G401 (cell line): ENCODE data around the gene RNF208. TPM values are rescaled to one million over a fixed set of nuclear protein-coding genes. Genes with fewer than 3 reads are reported as not detected.
"Not testable (repeated sequence)": the region's sequence is repeated elsewhere in the genome, so short reads cannot be mapped to it uniquely, and the experiment has no call there.

Experiments used
- DNase-seq: peaks from one replicate; pipeline ENCODE4 v3.0.0-alpha.2; 2015; ENCODE audit warnings: low spot score
- in situ Hi-C: cut with HindIII; loops from 2 replicates; pipeline ENCODE4 v1.10.0; 2016; ENCODE audit warnings: low sequenced_read_pairs, mixed read lengths
- total RNA-seq: library from RNA; depleted of rRNA; stranded (reverse); fragments of >200 nt; shearing (Covaris generic); gene quantifications from 2 replicates; pipeline ENCODE4 v1.2.3, GENCODE V29; 2014; rRNA removed

Gene RNF208, protein sequence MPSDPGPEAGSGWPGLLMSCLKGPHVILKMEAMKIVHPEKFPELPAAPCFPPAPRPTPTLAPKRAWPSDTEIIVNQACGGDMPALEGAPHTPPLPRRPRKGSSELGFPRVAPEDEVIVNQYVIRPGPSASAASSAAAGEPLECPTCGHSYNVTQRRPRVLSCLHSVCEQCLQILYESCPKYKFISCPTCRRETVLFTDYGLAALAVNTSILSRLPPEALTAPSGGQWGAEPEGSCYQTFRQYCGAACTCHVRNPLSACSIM
- not detected in 2 replicates for total RNA-seq

DNA sequence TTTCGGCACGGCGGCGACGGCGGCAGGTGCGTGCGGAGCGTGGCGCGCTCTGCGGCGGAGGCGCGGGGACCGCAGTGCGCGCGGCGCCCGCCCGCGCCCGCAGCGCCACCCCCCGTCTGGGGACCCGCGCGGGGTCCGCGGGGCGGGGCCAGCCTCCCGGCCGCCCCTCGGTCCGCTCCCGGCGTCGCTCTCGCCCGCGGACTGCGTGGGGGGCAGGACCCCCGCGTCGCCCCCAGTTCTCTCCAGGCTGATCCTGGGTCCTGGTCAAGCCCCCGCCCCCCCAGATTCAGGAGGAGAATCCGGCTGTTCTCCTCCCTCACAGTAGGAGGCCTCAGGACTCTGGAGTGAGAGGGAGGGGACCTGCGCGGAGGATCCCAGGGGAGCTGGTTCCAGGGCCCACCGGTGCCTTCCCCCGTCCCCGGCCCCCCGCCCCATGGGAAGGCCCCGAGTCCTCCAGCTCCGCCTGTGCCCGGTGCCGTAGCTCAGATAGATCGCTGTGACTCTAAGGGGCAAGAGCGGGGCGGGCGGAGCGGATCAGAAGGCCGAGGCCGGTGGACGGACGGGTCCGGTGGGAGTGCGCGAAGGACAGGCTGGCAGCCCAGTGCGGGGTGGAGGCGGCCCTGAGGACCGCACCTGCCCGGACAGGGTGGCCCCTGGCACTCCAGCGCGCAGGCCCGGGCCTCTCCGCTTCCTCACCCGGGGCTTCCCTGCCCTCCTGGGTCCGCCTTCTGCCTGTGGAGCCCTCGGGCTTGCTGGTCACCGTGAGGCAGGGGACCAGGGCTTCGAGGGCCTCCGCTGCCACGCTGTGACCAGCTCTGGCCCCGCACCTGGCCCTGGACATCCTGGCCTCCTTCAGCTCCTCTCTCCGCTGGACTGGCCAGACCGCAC, at the start of gene RNF208:
TSS of gene RNF208 (minus strand) at position 51 of the 888 bp plus-strand sequence. CDS start 1,028 bp downstream, outside the sequence.
- in situ Hi-C loops = no loop called here
- DNase-seq = no peak

DNA sequence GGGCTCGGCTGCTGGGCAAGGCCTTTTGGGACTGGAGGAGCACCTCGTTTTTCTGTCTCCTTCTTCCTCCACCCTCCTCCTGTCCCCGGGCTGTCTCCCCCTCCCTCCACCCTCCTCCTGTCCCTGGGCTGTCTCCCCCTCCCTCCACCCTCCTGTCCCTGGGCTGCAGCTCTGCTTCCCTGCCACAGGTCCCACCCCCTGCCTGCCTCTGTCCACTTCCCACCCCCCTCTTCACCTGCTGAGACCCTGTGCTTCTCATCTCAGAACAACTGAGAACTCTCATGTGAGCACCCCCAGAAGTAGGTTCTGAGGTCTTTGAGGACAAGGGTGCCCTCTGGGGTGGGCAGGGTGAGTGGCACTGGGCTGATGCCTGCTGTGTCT, 49.6 kb upstream of the RNF208 start:
- in situ Hi-C loops = no loop called here
- no peak for DNase-seq

DNA sequence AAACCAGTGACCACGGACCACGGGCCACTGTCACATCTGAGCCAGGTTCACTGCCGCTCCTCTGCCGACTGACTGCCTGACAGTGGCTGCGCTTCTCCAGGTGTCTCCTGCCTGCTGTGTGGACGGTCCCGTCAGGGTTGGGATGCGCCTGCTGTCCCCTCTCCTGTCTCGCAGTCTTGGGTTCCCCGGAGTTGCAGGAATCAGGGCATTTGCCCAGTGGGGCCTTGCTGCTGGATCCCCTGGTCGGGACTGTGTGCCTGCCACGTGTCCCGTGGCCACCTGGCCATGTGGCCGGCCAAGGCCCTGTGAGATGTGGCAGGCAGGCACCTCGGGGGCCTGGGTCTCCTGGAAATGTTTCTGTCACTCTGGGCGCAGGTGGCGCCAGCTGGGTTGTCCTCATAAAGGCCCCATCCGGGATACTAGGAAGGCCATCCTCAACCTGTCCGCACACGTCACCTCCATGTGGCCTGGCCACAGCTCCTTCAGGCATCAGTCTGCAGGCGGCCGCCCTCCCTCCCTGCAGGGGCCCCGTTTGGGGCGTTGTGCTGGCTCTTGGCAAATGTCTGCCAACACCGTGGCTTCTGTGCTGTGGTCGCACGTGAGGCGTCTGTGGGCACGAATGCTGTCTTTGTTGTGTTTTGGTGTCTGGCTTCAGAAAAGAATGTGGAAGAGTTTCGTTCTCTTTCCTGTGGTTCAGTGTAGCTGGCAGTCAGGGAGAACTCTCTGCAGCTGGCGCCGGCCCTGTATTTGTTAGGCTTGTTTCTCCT, 49.1 kb upstream of the RNF208 start:
- in situ Hi-C loops = no loop called here
- no peak for DNase-seq

DNA sequence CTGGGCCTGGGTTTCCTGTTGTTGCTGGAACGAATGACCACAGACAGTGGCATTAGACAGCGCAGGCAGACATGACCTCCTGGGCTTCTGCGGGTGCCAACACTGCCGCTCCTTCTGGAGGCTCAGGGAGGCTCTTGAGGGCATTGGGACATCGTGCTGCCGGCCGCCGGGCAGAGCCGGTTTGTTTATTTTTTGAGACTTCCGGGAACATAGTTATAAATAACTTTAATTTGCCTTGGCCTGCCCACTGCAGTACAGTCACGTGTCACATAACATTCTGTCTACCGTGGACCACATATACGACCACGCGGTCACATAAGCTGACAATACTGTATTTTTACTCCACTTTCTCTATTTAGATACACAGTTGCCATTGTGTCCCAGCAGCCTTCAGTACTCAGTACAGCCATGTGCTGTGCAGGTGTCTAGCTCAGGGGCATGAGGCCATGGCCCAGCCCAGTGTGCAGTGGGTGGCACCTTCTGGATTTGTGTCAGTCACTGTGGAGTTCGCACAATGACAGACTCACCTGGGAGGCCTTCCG, 47.3 kb upstream of the RNF208 start:
- in situ Hi-C loops = no loop called here

DNA sequence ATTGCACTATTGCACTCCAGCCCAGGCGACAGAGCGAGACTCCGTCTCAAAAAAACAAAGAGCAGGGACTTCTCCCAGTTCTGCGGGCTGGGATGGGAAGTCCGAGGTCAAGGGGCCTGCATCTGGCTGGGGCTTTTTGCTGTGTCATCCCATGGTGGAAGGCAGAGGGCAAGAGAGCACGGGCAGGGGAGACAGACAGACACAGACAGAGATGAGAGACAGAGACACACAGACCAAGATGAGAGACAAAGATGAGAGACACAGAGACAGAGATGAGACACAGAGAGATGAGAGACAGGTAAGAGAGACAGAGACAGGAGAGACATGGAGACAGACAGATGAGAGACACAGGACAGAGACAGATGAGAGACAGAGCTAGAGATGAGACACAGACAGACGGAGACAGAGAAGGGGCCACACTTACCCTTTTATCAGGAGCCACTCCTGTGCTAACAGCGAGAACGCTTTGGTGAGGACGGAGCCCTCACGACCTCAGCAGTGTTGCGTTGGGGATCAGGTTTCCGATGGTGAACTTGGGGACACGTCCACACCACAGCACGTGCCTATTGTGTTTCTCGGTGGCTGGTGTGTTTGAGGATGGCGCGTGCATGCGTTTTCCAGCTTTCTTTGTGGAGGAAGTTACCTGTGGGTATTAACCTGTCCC, 46.6 kb upstream of the RNF208 start:
- no peak for DNase-seq
- in situ Hi-C loops = no loop called here

More for the DNA sequence above, 47.3 kb upstream of the RNF208 start:
- DNase-seq = no peak

DNA sequence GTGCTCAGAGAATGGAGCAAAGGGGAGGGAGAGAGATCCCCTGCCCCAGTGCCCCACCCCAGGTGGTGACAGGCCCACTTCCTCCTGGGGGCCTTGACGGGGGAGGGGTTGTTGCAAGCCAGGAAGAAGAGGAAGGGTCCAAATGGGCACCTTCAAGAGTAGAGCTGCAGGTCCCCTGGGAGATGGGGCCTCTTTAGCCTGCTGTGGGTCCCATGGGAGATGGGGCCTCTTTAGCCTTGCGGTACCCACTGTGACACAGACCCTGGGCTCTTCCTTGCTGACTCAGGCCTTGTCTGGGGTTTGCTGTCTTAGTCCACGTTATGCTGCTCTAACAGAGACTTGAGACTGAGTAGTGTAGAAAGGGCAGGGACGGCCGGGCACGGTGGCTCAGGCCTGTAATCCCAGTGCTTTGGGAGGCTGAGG, 45.9 kb upstream of the RNF208 start:
- no peak for DNase-seq
- in situ Hi-C loops = no loop called here

DNA sequence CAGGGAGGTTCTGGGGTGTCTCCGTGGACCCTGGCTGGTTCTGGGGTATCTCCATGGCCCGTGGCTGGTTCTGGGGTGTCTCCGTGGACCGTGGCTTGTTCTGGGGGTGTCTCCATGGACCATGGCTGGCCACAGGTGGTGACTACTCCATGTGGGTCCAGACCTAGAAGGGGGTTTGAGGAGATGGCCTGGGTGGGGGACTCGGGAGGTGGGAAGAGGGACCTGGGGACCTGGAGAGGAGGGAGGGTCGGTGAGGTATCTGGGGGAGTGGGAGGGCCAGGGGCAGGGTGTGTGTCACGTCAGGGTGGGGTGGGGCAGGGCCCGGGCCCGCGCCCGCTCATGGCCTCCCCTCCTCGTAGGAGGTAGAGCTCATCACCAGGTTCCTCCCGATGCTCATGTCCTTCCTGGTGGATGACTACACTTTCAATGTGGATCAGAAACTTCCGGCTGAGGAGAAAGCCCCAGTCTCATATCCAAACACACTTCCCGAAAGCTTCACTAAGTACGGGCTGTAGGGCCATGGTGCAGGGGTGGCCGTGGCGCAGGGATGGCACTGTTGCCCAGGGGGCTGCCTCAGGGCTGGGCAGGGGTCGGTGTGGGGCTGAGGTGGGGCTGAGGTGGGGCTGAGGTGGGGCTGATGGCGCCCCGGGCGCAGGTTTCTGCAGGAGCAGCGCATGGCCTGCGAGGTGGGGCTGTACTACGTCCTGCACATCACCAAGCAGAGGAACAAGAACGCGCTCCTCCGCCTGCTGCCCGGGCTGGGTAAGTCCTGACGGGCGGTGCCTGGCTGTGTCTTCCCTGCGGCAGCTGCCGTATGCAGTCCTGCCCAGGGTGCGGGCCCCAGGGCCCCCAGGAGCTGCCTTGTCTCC, 44.8 kb upstream of the RNF208 start:
- in situ Hi-C loops = no loop called here
- no peak for DNase-seq

DNA sequence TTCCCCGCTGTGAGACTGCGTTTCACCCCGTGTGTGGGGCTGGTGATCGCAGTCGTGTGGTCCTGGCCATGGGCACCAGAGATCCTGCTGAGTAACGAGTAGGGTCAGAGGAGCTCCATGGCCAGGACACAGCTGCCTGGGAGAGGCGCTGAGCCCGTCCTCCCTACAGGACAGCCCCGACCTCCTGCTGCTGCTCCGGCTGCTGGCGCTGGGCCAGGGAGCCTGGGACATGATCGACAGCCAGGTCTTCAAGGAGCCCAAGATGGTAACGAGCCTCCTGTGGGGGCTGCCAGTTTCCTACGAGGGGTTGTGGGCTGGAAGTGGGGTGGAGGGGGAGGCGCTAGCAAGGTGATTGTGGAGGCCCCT, 44.1 kb upstream of the RNF208 start:
- DNase-seq = no peak
- in situ Hi-C loops = no loop called here

DNA sequence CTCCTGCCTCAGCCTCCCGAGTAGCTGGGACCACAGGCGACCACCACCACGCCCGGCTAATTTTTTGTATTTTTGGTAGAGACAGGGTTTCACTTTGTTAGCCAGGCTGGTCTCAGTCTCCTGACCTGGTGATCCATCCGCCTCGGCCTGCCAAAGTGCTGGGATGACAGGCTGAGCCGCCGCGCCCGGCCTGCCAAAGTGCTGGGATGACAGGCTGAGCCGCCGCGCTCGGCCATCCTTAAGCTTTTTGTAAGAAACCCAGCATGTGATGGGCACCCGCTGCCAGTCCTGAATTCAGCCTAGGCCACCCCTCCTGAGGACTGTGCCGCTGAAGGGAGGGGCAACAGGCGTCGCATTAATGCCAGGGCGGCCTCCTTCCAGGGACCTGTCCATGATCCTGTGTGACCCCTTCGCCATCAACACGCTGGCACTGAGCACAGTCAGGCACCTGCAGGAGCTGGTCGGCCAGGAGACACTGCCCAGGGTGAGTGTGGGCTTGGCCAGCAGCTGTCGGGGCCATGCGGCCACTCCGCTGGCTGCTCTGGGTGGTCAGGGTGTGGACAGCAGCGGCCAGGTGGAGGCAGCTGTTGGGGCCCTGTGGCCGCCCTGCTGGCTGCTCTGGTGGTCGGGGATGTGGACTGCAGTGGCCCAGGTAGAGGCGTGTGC, 43.6 kb upstream of the RNF208 start:
- DNase-seq = no peak
- in situ Hi-C loops = no loop called here

DNA sequence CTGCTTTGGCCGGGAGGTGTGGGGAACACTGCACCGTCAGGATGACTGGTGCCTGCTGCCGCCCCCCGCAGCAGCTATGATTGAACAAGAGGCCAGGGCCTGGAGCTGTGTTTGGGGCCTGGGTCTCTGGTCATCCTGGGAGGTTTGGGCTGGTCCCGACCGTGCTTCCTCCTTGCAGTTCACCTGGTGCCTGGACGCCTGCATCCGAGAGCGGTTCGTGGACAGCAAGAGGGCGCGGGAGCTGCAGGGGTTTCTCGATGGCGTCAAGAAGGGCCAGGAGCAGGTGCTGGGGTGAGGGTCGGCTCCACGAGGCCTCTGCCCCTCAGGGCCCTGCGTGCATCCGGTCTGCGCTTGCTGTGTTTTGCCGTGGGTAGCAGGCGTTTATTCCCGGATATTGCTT, 42.0 kb upstream of the RNF208 start:
- in situ Hi-C loops = no loop called here
- no peak for DNase-seq

DNA sequence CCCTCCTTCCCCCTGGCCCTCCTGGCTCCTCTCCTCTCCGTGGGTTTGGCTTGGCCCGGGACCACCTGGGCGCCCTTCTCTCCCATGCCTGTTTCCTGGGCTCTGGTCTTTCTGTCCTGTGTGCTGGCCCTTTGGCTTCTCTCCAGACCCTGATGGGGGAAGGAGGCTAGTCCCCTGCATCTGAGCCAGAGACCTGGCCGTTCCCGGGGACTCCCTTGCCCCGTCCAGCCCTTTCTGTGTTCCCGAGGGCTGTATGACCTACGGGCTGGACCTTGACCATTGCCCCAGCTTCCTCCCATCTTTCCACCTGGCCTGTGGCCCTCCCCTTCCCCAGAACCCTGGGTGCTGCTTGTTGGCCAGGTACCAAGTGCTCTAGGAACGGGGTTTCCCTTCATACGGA, 41.5 kb upstream of the RNF208 start:
- DNase-seq = no peak
- in situ Hi-C loops = no loop called here

DNA sequence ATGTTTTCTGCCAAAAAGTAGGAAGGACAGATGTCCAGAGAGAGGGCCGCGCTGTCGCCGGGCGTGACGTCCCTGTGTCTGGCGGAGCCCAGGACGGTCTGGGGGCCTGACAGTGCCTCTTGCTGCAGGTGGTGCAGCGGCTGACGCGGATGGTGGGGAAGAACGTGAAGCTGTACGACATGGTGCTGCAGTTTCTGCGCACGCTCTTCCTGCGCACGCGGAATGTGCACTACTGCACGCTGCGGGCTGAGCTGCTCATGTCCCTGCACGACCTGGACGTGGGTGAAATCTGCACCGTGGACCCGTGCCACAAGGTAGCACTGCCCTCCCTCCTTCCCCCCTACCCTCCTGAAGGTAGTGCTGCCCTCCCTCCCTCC, 40.9 kb upstream of the RNF208 start:
- in situ Hi-C loops = no loop called here
- DNase-seq = no peak

DNA sequence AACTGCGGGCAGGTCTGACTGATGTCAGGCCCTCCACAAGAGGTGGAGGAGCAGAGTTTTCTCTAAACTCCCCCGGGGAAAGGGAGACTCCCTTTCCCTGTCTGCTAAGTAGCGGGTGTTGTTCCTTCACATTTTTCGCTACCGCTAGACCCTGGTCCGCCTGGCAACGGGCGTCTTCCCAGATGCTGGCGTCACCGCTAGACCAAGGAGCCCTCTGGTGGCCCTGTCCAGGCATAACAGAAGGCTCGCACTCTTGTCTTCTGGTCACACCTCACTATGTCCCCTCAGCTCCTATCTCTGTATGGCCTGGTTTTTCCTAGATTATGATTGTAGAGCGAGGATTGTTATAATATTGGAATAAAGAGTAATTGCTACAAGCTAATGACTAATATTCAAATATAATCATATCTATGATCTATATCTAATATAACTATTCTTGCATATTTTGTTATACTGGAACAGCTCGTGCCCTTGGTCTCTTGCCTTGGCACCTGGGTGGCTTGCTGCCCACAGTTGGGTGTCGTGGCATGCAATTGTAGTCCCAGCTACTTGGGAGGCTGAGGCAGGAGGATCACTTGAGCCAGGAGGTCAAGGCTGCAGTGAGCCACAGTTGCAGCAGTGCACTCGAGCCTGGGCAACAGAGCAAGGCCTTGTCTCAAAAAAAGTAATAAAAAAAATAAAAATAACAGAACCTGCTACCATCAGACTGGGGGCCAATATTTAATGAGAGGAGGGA, 40.3 kb upstream of the RNF208 start:
- in situ Hi-C loops = not testable (repeated sequence)
- peak; percentile 64 for DNase-seq

DNA sequence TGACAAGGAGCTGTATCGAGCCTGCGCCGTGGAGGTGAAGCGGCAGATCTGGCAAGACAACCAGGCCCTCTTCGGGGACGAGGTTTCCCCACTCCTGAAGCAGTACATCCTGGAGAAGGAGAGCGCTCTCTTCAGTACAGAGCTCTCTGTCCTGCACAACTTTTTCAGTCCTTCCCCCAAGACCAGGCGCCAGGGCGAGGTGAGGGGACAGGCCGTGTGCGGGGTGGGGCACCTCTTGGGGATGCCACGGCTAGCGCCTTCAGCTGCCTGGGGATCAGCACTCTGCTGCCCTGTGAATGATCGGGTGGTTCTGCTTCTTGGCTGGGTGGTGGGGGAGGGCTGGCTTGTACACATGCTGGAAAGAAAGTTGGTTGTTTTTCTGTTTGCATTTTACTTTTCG, 34.8 kb upstream of the RNF208 start:
- no peak for DNase-seq
- in situ Hi-C loops = no loop called here

DNA sequence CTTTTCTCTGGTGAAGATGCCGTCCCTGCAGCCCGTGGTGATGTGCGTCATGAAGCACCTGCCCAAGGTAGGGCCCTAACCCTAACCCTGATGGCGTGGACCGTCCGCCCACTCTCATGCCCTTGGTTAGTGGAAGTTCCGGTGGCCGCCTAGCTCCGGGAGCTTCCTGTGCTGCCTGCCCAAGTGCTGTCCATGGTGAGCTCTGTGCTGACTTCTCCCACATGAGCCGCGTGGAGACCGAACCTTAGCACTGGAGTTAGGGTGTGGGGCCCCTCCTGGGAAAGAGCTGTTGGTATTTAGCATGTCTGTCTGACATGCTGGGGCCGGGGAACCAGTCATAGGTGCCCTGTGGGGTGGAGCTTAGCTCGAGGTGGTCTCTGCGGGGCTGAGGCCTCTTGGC, 34.3 kb upstream of the RNF208 start:
- in situ Hi-C loops = no loop called here
- no peak for DNase-seq

DNA sequence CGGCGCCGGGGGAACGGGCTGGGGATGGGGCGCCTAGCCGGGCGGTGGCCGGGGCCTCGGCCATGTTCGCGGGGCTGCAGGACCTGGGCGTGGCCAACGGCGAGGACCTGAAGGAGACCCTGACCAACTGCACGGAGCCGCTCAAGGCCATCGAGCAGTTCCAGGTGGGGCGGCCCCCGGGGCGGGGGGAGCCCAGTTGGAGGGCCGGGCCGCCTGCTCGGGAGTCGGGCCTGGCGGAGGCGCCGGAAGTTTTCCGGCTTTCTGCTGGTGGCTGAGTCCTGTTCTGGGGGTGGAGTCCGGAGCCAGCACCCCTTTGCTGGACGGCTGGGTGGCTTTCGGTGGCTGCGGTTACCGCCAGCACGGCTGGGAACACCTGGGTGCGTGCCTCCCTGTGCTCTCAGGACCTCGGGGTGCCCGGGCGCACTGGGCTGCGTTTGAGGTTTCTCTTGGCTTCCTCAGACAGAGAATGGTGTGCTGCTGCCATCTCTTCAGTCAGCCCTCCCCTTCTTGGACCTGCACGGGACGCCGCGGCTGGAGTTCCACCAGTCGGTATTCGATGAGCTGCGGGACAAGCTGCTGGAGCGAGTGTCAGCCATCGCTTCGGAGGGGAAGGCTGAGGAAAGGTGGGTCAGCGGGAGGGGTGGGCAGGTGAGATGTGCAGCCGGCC, 33.5 kb upstream of the RNF208 start:
- in situ Hi-C loops = no loop called here
- no peak for DNase-seq
